ENCODE measurements around the gene NR2C1.

Gene NR2C1

GRCh38 chr12:95083471-95083870 is 10.1 kb upstream of the NR2C1 start:
- no peak for DNase-seq

DNA sequence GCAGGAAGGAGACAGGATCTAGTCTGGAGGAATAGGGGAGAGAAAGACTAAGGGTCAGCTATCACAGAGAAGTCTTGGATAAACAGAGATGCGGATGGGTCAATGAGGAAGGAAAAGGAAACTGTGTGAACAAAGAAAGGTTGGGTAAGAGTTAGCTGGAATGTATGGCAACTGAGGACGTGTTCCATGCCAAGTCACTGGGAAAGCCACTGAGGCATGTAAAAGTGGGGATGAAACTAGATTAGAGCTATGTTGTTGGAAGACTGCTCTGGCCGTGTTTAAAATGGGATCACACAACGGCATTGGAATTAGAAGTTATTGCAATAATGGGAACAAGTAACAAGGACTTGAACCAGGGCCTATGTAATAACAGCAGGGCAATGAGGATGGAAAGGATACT is 3.9 kb upstream of the NR2C1 start:
- no peak for DNase-seq

GRCh38 chr12:95074766-95075165 is 1.3 kb upstream of the NR2C1 start:
- no peak for DNase-seq

- no peak for DNase-seq
Observed at GRCh38 chr12:95073698-95074520, 491 bp upstream of the NR2C1 start.

- DNase-seq = no peak
Observed at GRCh38 chr12:95070378-95070777, 3.0 kb downstream of the NR2C1 start.

DNA sequence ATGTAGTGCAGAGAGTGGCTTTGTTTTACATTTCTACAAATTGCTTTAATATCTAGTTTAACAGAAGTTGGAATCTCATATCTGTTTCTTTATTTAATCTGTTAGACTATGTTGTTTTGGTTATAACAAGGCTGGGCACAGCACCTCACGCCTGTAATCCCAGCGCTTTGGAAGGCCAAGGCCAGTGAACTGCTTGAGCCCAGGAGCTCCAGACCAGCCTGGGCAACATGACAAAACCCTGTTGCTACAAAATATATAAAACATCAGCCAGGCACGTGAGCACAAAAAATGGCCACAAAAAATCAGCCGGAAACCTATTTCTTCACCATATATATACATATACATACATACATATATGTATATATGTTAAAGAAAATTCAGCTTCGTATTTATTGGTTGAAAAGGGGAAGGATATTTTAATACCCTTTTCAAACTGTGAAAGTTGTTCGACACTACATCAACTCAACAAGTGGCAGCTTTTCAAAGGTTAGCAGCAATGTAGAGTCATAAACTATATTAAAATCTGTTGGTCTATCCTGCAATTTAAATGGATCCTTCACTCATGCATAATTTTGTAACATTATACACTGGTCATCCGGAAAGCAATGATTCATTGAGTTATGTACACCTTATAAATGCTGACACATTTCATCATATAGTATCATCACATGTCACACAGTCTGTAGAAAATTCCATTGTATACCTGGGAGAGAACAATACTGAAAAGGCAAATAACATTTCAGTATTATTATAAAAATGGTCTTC is 7.1 kb downstream of the NR2C1 start:
- DNase-seq = no peak

DNA sequence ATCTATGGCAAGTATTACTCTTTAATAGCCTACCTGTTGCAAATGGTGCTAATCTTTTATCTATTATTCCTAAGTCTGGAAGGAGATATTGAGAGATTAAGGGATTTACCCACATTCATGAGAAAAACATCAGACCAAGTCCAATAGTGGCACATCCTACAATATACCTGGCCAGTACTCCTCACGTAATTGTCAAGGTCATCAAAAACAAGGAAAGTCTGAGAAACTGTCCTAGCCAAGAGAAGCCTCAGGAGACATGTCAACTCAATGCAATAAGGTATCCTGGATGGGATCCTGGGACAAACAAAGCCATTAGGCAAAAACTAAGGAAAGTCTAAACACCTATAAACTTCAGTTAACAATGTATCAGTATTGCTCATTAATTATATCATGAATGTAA is 12.5 kb downstream of the NR2C1 start:
- DNase-seq = no peak

DNA sequence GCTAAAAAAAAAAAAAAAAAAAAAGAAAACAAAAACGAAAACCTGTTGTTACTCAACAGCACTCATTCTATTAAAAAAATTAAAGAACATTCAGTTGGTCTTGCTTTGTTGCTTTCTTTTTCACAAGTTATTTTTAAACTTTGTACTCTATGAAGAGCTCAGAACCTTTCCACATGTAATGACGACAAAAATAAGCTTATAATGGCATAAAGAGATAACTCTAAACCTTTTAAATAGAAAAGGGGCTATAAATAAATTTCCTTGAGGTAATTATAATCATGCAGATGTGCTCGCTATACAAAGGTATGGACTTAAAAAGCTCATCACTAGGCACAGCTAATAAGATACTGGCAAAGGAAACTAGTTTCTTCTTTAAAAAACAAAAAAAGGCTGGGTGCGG is 13.4 kb downstream of the NR2C1 start:
- no peak for DNase-seq

DNA sequence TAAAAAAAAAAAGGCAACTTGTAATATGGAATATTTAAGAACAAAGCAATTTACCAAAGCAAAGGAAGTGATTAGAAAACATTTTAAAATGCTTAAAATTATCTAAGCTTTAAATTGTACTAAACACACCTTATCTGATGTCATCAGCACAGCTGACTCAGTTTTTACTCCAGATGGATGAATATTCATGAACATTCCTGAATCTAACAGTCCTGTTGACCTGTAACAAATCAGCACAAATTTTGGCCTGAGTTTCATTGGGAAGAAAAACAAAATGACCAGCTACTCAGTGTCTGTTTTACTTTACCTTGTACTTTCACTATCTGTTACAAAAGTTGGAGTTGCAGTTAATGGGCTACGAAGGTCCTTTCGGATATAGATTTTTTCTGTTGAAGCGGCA is 16.0 kb downstream of the NR2C1 start:
- DNase-seq = no peak

DNA sequence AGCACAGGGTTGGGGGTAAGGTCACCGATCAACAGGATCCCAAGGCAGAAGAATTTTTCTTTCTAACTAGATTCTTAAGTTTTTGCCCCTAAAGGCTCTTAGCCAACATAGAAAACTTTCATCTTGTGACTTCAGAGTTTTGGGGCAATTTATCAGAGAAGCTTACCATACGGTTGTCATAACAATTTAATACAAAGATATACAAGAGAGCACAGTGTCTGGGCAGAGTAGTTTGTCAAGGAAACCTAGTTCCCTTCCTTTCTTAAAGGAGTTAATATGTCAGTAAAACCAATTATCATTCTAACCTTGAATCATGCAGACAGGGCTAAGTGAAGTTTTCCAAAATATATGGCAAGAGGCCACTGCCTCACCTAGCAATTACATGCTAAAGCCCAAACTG is 18.4 kb downstream of the NR2C1 start:
- DNase-seq = no peak

DNA sequence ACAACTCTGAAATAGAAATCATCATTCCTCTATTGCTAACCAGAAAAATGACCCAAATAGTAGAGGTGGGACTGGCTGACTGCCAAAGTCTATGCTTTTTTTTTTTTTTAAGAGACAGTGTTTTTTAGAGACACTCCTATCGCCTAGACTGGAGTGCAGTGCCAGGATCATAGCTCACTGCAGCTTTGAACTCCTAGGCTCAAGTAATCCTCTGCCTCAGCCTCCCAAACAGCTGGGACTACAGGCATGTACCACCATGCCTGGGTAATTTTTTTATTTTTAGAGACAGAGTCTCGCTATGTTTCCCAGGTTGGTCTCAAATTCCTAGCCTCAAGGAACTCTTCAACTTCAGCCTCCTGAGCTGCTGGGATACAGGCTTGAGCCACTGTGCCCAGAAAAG is 19.2 kb downstream of the NR2C1 start:
- DNase-seq = no peak

DNA sequence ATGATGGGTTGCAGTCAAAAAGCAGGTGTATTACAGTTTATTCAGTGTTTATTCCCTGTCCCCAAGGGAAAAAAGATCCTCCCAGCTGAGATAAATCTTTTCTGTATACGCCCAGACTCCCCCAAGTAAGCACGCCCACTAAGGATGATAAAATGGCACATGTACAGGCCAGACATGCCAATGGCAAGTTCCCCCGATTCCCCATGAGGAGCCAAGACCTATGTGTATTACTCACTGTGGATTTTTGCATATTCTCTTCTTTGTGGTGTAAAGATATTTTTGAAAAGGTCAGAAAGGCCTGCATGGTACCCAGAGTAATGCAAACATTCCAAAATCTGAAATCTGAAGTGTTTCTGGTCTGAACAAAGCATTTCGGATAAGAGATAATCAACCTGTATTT is 22.2 kb downstream of the NR2C1 start:
- DNase-seq = no peak

- no peak for DNase-seq
Observed at GRCh38 chr12:95037906-95038305, 35.5 kb downstream of the NR2C1 start.

DNA sequence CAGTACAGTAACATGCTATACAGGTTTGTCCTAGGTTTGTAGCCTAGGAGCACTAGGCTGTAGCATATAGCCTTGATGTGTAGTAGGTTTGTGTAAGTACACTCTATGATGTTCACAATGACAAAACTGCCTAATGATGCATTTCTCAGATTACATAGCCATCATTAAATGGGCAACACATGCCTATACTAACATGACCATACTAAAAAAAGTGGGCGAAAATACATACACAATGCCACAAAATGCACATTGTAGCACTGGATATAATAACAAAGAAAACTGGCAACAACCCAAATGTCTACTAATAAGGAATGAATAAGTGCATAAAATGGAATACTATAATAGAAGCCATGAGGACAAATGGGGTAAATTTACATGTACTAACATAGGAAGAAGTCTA is 38.7 kb downstream of the NR2C1 start:
- DNase-seq = no peak

DNA sequence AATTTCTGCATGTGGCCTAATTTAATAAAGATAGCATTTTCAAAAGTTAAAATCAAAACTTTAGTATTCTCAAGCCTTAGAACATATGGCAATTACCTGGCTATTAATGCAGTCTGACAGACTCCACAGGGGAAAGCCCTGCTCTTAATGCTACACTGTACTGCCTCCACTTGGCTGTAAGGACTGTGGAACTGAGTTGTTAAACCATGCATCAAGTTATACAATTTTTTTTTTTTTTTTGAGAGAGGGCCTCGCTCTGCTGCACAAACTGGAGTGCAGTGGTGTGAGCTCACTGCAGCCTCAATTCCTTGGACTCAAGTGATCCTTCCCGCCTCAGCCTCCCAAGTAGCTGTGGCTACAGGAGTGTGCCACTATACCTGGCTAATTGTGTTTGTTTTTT is 50.9 kb downstream of the NR2C1 start:
- DNase-seq = no peak

DNA sequence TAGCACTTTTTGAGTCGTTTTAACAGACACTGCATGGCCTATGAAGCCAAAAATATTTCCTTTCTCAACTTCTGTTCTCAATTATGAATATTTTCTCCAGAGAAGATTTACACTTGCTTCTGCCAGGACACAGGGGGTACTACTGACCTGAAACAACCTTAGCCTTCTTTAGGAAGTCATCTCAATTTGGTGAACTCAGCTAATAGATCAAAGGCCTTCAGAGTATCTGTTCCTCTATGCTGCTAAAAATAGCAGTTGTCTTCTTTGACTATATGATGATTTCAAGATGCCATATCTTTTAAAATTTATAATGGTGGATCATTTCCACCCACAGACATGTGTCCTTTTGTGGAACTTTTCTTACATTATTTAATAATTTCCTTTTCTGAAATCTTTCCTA is 55.9 kb downstream of the NR2C1 start:
- no peak for DNase-seq

GRCh38 chr12:95016120-95016519 is 57.3 kb downstream of the NR2C1 start:
- no peak for DNase-seq

DNA sequence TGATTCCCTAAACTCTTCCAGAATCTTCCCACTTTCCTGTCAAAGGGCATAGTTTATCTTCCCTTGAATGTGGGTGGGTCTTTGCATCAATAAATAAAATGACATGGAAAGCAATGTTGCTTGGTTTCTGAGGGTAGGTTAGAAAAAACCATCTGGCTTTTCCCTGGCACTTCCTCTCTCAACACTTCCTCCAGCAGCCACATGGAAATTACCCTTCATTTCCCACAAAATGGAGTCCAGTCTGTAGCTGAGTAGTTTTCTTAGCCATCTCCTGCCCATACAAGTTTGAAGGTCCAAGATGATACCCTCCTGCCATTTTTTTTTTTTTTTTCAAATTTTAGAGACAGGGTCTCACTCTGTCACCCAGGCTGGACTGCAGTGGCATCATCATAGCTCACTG is 58.9 kb downstream of the NR2C1 start:
- no peak for DNase-seq

DNA sequence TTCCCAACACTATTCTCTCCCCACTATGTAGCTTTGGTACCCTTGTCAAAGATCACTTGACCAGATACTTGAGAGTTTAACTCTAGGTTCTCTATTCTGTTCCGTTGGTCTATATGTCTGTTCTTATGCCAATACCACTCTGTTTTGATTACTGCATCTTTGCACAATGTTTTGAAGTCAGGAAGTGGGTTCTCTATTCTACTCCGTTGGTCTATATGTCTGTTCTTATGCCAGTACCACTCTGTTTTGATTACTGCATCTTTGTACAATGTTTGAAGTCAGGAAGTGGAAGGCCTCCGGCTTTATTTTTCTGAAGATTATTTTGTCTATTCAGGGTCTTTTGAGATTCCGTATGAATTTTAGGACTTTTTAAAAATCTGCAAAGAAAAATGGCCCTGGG is 67.2 kb downstream of the NR2C1 start:
- no peak for DNase-seq

- no peak for DNase-seq
Observed at GRCh38 chr12:95004610-95005009, 68.8 kb downstream of the NR2C1 start.

DNA sequence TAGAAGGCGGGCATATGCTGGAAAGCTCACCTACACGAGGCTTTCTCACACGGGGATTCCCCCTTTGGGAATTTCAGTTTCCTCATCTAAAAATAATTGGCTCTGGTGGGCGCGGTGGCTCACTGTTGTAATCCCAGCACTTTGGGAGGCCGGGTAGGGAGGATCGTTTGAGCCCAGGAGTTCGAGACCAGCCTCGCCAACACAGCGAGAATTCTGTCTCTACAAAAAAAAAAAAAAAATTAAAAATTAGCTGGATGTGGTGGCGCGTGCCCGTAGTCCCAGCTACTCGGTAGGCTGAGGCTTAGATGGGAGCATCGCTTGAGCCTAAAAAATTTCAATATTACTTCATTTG is 69.5 kb downstream of the NR2C1 start:
- DNase-seq = no peak

- DNase-seq = peak; percentile 94
Observed at GRCh38 chr12:95003213-95003920, 70.1 kb downstream of the NR2C1 start, which contains the start of gene NDUFA12. Gene NDUFA12 (minus strand): TSS chr12:95003697. CDS start chr12:95003680, 17 bp downstream.

- DNase-seq = no peak
Observed at GRCh38 chr12:95002754-95003153, 70.7 kb downstream of the NR2C1 start.

- DNase-seq = no peak
Observed at GRCh38 chr12:94998326-94998725, 75.1 kb downstream of the NR2C1 start.
